ENCODE data around the gene PARL. TPM values are rescaled to one million over a fixed set of nuclear protein-coding genes. Genes with fewer than 3 reads are reported as not detected.

The PARL gene
- total and polyA plus RNA-seq, 2 of the 13 experiments (the other 11 are each of a cell fraction or from before 2014, with no cell fraction given) = 46.3 to 58.6 TPM

GRCh38 chr3:183911763-183912506, 27.3 kb upstream of the PARL start (continued):
- TF ChIP-seq NCOA1 (CRISPR knock-in tag; IDR thresholded peaks at IDR 0.05) = 0 out of 2 replicates have a peak, but pooled peaks have one; percentile 44
- TF ChIP-seq ZNF883 (CRISPR knock-in tag; IDR thresholded peaks at IDR 0.05; ENCODE audit: not compliant biosample characterization) = no peak
- TF ChIP-seq E2F5 (CRISPR knock-in tag; conservative IDR thresholded peaks at IDR 0.05) = no peak
- 0 out of 2 replicates have a peak, but pooled peaks have one; percentile 16 for TF ChIP-seq RARA (CRISPR knock-in tag; IDR thresholded peaks at IDR 0.05)
- no peak for TF ChIP-seq TBP (CRISPR knock-in tag; IDR thresholded peaks at IDR 0.05)
- no peak; the same call in 1 of the 2 replicates for TF ChIP-seq KDM1A (CRISPR knock-in tag; IDR thresholded peaks at IDR 0.05)
- peak; percentile 35; the same call in 1 of the 2 replicates for TF ChIP-seq ADNP (CRISPR knock-in tag; IDR thresholded peaks at IDR 0.05)
- TF ChIP-seq, protein P1, sequence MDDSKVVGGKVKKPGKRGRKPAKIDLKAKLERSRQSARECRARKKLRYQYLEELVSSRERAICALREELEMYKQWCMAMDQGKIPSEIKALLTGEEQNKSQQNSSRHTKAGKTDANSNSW (CRISPR knock-in tag; IDR thresholded peaks at IDR 0.05; ENCODE audit: borderline replicate concordance) = no peak
- TF ChIP-seq ZNF687 (CRISPR knock-in tag; IDR thresholded peaks at IDR 0.05) = no peak
- no peak for TF ChIP-seq DNMT3B (CRISPR knock-in tag; conservative IDR thresholded peaks at IDR 0.05)
- no peak for TF ChIP-seq ZNF672 (CRISPR knock-in tag; IDR thresholded peaks at IDR 0.05)
- TF ChIP-seq NFIC (IDR thresholded peaks at IDR 0.05; ENCODE audit: low read length) = no peak
- no peak for TF ChIP-seq GZF1 (CRISPR knock-in tag; IDR thresholded peaks at IDR 0.05)
- no peak for TF ChIP-seq ZNF740 (CRISPR knock-in tag; IDR thresholded peaks at IDR 0.05)
- peak; percentile 76 for TF ChIP-seq ISL2 (CRISPR knock-in tag; IDR thresholded peaks at IDR 0.05)
- TF ChIP-seq ZNF180 (CRISPR knock-in tag; IDR thresholded peaks at IDR 0.05; ENCODE audit: borderline replicate concordance, low read depth) = no peak
- TF ChIP-seq RFX3 (CRISPR knock-in tag; IDR thresholded peaks at IDR 0.05) = no peak
- peak; percentile 58; the same call in 1 of the 2 replicates for TF ChIP-seq REPIN1 (CRISPR knock-in tag; IDR thresholded peaks at IDR 0.05; ENCODE audit: borderline replicate concordance, low read depth)
- TF ChIP-seq, protein P2, sequence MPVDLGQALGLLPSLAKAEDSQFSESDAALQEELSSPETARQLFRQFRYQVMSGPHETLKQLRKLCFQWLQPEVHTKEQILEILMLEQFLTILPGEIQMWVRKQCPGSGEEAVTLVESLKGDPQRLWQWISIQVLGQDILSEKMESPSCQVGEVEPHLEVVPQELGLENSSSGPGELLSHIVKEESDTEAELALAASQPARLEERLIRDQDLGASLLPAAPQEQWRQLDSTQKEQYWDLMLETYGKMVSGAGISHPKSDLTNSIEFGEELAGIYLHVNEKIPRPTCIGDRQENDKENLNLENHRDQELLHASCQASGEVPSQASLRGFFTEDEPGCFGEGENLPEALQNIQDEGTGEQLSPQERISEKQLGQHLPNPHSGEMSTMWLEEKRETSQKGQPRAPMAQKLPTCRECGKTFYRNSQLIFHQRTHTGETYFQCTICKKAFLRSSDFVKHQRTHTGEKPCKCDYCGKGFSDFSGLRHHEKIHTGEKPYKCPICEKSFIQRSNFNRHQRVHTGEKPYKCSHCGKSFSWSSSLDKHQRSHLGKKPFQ (CRISPR knock-in tag; IDR thresholded peaks at IDR 0.05; ENCODE audit: insufficient replicate concordance) = peak; percentile 83
- peak; percentile 50; the same call in 1 of the 2 replicates for TF ChIP-seq ZNF292 (CRISPR knock-in tag; IDR thresholded peaks at IDR 0.05; ENCODE audit: borderline replicate concordance, low read depth)
- no peak for TF ChIP-seq HIVEP1 (CRISPR knock-in tag; IDR thresholded peaks at IDR 0.05)
- no peak for TF ChIP-seq ZFP41 (CRISPR knock-in tag; IDR thresholded peaks at IDR 0.05; ENCODE audit: borderline replicate concordance)

Measured in HepG2 (cell line).